H7 (cell line): ENCODE data around the gene BOD1L2. TPM values are rescaled to one million over a fixed set of nuclear protein-coding genes. Genes with fewer than 3 reads are reported as not detected.

Experiments used
- DNase-seq: peaks from one replicate; pipeline ENCODE4 v3.0.0; 2012
- H3K27me3 ChIP-seq: 2 replicates; pipeline ENCODE4 v1.6.0; 2011; ENCODE audit warnings: mild to moderate bottlenecking, low read length; ENCODE audit not compliant: control insufficient read depth, insufficient read depth
- H3K36me3 ChIP-seq: replicated peaks from 2 replicates; pipeline ENCODE4 v1.5.1; 2011; ENCODE audit warnings: low read length; ENCODE audit not compliant: control insufficient read depth, insufficient read depth
- H3K4me3 ChIP-seq: 2 replicates; pipeline ENCODE4 v1.5.1; 2011; ENCODE audit warnings: low read depth, mild to moderate bottlenecking, control low read depth, low read length, moderate library complexity; ENCODE audit not compliant: insufficient read depth
- total RNA-seq: library from RNA; depleted of rRNA; stranded (reverse); fragments of >200 nt; shearing (Covaris generic); gene quantifications from 2 replicates; pipeline ENCODE4 v1.2.3, GENCODE V29; 2014

The BOD1L2 gene
- total RNA-seq, 1 experiment from 2014 or later, result 0.07 TPM

DNA sequence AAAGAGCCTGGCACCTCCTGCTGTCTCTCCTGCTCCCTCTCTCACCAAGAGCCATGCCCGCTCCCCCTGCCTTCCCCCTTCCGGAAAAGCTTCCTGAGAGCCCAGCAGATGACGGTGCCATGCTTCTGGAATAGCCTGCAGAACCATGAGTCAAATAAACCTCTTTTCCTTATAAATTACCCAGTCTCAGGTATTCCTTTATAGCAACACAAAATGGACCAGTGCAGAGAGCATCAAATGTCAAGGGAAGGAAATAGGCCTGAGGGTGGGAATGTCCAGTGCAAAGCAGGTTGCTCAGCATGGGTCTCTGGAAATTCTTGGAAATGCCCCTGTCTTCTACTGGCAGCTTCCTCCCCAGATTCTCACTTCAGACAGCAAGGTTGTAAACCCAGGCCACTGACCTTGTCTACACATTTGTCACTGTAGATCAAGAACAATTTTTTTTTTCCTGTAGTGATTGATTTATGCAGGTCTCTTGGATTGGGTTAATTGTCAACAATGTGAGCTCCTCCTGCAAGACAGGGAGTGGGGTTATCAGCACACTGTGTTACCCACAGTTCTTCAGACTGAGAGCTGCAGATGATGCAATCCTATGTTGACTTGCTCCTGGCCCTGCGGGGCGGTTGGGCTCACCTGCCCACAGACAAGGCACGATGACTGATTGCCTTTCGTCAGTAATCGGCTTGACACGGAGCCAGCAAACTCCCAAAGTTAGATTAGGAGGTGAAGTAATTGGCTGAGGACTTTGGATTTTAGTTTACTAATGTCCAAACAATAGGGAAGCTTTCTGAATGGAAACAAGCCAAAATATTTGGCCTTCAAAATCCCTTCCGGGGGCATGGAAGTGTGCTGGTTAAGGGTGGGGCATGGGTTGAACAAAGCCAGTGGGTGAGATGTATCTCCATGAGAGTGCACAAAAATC lies 5.4 kb upstream of the BOD1L2 start:
- Histone ChIP-seq H3K36me3 (no peaks in the 10 kb centered on the region), H3K4me3 (no peak overlapping the region), H3K27me3 (no peaks in the 10 kb centered on the region)
- no peak for DNase-seq

DNA sequence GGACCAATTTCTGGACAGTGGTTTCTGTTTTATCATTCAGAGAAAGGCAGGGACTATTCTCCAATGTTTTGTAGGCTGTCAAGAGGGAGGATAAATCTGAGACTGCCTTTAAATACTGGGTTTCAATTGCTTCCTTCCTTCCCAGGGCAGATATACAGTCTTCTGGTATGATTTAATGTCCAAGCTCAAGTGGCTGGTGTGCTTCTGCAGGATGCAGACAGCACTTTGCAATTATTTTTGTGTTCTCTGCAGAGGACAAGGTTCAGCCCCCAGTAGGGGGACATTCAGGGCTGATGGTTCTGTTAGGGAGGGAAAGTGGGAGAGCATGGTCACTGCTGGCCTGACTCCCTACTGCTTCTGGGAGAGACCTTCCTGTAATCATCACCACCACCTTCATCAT lies 4.6 kb upstream of the BOD1L2 start:
- Histone ChIP-seq H3K4me3 (no peak overlapping the region), H3K36me3 (no peaks in the 10 kb centered on the region), H3K27me3 (no peaks in the 10 kb centered on the region)
- no peak for DNase-seq

DNA sequence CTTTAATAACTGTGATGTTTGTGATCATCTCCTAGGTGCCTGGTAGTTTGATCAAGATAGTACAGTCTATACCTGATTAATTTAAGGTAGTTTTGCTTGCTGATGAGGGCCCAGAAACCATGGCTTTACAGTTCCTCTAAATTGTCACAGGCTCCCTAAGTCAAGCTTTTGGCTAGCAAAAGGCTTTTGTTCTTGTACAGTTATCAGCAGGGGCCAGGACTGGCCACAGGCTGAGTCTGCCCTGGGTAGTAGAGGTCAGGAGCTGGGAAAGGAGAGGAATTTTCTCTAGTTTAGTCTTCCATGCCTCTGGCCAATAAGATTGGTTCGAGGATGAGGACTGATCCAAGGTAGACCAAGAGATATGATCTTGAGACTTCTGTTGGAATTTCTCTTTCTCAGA lies 3.6 kb upstream of the BOD1L2 start:
- Histone ChIP-seq H3K36me3 (no peaks in the 10 kb centered on the region), H3K4me3 (no peak overlapping the region), H3K27me3 (no peaks in the 10 kb centered on the region)
- DNase-seq, result no peak

DNA sequence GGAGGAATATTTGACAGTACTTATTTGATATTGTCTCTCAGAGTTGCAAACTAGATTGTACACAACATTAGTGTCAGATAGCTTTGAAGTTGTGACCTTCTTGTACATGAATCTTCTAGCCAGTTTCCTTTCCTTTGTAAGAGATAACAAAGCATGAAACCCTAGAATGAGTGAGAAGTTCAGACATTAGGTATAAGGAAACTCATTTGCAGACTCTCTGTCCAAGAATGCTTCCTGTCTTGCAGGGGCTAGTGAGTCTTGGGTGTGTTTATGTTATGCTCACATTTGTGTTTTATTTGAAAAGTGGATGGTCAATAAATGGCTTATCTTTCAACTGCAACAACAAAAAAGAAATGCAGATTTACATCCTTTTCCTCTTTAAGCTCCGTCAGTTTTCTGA lies 1.4 kb downstream of the BOD1L2 start:
- Histone ChIP-seq H3K27me3 (no peaks in the 10 kb centered on the region), H3K4me3 (no peak overlapping the region), H3K36me3 (no peaks in the 10 kb centered on the region)
- no peak for DNase-seq

DNA sequence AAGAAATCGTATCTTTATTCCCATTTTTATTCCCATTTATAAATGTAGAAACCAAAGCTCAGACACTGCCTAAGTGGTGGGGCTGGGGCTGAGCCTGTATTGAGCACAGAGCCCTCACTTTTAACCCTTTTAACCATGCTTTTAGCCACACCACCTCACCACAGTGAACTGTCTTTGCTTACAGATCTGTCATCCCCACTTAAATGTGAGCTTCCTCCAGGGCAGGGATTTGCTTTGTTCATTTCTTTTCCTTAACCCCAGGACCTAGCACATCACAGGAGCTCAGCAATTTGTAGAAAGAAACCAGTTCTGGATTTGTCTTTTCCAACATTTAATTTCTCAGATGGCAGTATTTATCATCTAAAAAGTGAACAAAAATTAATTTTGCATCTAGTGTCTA lies 2.2 kb downstream of the BOD1L2 start:
- no peak for DNase-seq
- no peaks in the 10 kb centered on the region for H3K27me3 ChIP-seq
- no peak overlapping the region for H3K4me3 ChIP-seq
- H3K36me3 ChIP-seq, result no peaks in the 10 kb centered on the region

DNA sequence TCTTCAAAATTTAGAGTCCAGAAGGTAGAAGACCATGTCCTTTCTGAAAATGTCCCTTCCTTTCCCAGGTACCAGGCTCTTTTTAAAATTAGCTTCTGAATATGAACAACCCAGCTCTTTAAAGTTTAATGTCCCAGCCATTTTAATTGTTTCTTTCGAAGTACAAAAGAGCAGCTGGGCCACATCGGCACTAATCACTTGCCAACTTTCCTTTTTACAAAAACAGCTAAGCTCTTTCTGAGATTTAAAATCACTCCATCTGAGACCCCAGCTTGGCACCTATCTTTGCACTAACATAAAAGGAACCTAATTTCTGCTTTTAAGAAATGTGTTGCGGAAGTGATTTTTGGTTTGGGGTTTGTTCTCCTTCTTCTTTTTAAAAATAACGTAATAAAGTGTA lies 2.6 kb downstream of the BOD1L2 start:
- no peak for DNase-seq
- no peaks in the 10 kb centered on the region for H3K36me3 ChIP-seq
- H3K27me3 ChIP-seq, result no peaks in the 10 kb centered on the region
- H3K4me3 ChIP-seq, result no peak overlapping the region

DNA sequence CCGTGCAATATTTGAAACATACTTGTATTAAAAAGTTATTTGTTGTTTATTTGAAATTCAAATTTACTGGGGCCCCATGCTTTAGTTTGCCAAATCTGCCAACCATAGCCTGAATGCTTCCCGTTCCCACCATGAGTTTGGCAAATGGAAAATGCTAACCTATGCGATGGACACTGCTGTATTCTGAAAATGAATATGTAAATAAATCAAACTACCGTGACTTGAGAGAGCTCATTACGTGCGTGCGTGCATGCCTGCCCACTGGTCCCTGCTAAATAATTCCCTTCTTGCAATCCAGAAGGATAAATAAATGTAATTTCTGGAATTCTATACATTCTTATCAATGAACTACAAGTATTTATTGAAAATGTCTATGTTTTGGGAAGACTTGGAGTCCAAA lies 3.2 kb downstream of the BOD1L2 start:
- H3K4me3 ChIP-seq, result no peak overlapping the region
- DNase-seq, result no peak

DNA sequence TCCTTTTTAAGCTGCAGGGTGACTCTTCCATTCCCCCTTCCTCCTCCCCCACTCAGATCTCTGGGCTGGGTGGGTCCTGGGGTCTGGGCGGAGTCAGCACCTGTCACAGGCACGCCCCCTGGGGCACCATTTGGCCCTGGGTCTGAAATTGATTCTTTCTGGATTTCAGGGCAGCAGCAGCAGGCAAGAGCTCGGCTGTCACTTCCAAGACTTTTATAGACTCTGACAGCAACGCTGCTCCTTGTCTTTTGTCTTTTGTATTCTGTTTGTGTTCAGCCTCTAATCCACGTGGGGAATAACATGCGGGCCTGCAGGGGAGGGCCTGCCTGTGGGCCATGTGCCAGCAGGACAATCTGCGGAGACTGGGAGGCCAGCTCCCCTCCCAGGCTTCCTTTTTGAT lies 3.9 kb downstream of the BOD1L2 start:
- Histone ChIP-seq H3K36me3 (no peaks in the 10 kb centered on the region), H3K4me3 (no peak overlapping the region), H3K27me3 (no peaks in the 10 kb centered on the region)
- peak; percentile 87 for DNase-seq

More for the DNA sequence above, 3.2 kb downstream of the BOD1L2 start:
- no peaks in the 10 kb centered on the region for H3K36me3 ChIP-seq
- no peaks in the 10 kb centered on the region for H3K27me3 ChIP-seq

DNA sequence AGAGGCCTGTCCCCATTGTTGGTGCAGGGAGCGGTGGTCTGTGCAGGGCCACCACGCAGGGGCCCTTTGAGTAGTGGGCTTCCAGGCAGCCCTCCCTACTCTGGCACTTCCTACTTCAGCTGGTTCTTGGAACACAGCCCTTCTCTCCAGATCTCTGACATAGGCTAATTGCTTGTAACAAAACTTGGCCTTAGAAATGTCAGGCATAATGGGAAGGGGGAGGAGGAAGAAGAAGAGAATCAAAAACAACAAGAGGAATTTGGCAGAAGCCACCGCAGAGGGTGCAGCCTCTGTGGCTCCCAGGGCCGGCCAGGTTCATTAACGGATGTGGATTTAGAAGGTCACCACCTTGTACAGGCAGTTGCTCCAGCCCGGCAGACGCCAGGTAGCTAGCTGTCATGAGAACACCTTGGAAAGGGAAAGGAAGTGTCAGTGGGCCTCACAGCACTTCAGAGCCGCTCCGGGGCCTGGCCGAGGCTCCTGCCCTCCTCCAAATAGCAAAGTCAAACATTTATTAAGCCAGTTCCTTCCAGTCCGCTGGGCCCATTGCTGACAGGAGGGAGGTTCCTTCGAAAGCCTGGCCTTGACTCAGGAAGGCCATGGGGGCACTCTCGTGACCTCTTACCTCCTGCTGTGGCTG lies 7.4 kb downstream of the BOD1L2 start:
- no peak for DNase-seq
- Histone ChIP-seq H3K27me3 (no peaks in the 10 kb centered on the region), H3K4me3 (no peak overlapping the region), H3K36me3 (no peaks in the 10 kb centered on the region)

DNA sequence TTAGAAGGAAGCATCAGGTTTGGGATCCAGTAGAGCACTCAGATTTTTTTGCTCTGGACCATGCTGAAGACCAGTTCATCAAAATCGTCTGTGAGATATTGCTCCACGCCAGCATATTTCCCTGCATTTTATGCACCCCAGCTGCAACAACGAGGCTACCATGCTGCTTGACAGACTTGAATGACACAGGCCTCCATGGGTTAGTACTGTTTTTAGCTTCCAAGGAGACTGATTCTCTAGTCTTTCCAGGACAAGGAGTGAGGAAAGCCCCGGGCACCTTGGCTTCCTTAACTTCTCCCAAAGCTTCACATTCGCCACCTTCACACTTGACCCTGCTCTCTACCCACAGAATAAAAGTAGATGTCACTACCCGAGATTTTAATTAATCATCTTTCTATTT lies 17.5 kb downstream of the BOD1L2 start:
- H3K4me3 ChIP-seq, result no peak overlapping the region
- no peaks in the 10 kb centered on the region for H3K27me3 ChIP-seq
- DNase-seq, result no peak

DNA sequence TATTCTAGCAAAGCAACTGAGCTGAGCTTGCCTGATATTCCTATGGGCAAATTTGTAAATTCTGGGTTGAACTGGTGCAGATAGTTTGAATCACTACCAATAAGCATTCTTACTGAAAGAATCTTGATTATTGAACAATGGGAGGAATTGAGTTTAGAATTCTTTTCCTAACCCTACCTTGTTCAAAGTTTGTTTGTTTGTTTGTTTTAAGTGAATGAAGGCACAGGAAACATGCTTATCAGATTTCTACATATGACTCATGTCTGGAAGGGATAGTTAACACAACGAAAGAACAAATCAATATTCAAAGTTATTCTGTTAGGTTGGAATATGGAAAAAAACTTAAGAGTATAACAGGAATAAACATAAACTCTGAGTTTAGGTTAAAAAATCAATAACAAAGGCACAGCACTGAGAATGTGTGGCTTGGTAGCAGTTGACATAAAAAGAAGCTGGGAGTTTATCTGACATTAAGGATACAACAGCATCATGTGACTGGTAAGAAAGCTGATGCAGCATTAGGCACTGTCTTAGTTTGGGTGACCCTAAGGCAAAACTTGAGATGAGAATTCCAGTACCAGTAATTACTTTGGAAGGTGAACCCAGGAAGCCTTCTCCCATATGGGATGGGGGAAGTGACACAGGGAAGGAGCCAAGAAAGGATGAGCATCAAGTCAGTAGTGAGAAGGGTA lies 20.9 kb downstream of the BOD1L2 start:
- DNase-seq, result no peak
- H3K27me3 ChIP-seq, result no peaks in the 10 kb centered on the region
- H3K4me3 ChIP-seq, result no peak overlapping the region
- H3K36me3 ChIP-seq, result no peaks in the 10 kb centered on the region

More for the DNA sequence above, 17.5 kb downstream of the BOD1L2 start:
- no peaks in the 10 kb centered on the region for H3K36me3 ChIP-seq

DNA sequence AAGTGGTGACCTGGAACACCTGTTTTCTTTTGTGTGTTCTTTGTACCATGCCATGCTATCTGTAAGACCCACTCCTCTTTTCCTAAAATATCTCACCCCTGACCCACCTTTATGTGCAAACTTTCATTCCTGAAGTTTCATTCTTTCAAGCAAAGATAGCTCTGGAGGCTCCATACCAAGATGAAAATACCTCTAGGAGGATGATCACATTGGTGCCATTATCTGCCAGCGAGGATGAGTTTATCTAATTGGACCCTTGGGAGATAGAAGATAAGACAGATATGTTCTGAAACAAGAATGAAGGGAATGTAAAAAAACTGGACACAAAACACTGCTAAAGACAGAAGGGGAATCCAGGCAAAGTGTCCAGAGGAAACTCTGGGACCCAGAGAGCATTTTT lies 24.1 kb downstream of the BOD1L2 start:
- no peaks in the 10 kb centered on the region for H3K36me3 ChIP-seq
- DNase-seq, result no peak
- H3K4me3 ChIP-seq, result no peak overlapping the region
- H3K27me3 ChIP-seq, result no peaks in the 10 kb centered on the region

DNA sequence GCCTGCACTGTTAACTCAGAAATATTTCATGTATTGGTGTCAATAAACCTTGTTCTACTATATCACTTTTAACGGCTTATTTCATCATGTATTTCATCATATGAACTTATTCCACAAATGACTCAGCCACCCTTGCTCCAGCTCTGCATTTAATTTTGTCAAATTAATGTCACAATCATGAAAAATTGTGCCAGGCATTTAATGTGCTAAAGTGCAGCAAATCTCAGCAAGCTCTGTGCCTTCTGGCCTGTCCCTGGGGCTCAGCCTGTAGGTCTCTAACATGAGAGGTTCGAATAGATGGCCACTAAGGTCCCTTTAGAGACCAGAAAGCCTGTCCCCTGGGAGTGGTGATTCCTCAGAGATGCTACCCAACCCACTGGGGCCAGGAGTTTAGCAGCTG lies 28.6 kb downstream of the BOD1L2 start:
- no peaks in the 10 kb centered on the region for H3K27me3 ChIP-seq
- H3K4me3 ChIP-seq, result no peak overlapping the region
- DNase-seq, result no peak
- no peaks in the 10 kb centered on the region for H3K36me3 ChIP-seq

DNA sequence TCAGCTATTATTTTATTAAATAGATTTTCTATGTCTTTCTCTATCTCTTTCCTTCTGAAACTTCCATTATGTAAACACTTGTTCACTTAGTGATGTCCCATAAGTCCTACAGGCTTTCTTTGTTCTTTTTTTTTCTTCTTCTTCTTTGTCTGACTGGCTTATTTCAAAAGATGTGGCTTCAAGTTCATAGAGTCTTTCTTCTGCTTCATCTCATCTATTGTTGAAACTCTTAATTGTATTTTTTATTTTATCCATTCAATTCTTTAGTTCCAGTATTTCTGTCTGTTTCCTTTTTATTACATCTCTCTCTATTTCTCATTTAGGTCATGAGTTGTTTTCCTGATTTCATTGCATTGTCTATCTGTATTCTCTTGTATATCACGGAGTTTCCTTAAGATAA lies 38.5 kb downstream of the BOD1L2 start:
- H3K4me3 ChIP-seq, result no peak overlapping the region

More for the DNA sequence above, 38.5 kb downstream of the BOD1L2 start:
- no peak for DNase-seq
- Histone ChIP-seq H3K27me3 (no peaks in the 10 kb centered on the region), H3K36me3 (no peaks in the 10 kb centered on the region)
